Naive thymus-derived CD4-positive, alpha-beta T cell (primary cell): ENCODE results near the gene HAND2. TPM values are rescaled to one million over a fixed set of nuclear protein-coding genes. Genes with fewer than 3 reads are reported as not detected.
A peak's percentile ranks its signal among the peaks of the same experiment; 100 is the strongest.

Source experiments
- ATAC-seq: fragments of 150-1000 bp; cut with Tn5 transposase; 2 replicates; pipeline ENCODE4 v1.10.0; 2021; ENCODE audit warnings: mild to moderate bottlenecking, moderate library complexity
- CTCF ChIA-PET: fragments of 350-600 bp; sonication (Branson Sonifier 250); formaldehyde crosslinking; loops from one replicate; lab custom pipeline; 2021; ENCODE audit warnings: antibody characterized with exemption; lab: Charles Lee
- POLR2A ChIA-PET: fragments of 350-600 bp; sonication (Branson Sonifier 250); formaldehyde crosslinking; loops from one replicate; lab custom pipeline; 2021; ENCODE audit warnings: antibody characterized with exemption, inconsistent platforms; lab: Charles Lee
- DNase-seq, 9 donors: peaks; one replicate each; pipeline versions ENCODE4 v3.0.0 to v3.0.0-alpha.2; 2020 to 2022; ENCODE audit warnings: mixed read lengths in 1 of 9
- H3K27ac ChIP-seq: one replicate; pipeline ENCODE4 v1.7.0; 2013; ENCODE audit warnings: mild to moderate bottlenecking, low read depth, low read length, moderate library complexity
- H3K27me3 ChIP-seq, 2 donors: one replicate each; pipeline ENCODE4 v1.7.0; 2013; ENCODE audit warnings: low read length in 2 of 2, mild to moderate bottlenecking in 2 of 2, moderate library complexity in 2 of 2; ENCODE audit not compliant: control insufficient read depth in 2 of 2, insufficient read depth in 2 of 2
- H3K36me3 ChIP-seq, 3 experiments: 1 replicate in 2 of 3; 2 replicates in 1 of 3; pipeline ENCODE4 v1.7.0; 2013; ENCODE audit warnings: low read length in 3 of 3, mild to moderate bottlenecking in 3 of 3, moderate library complexity in 1 of 3; ENCODE audit not compliant: insufficient read depth in 3 of 3, control insufficient read depth in 2 of 3
- H3K4me1 ChIP-seq, 2 donors: one replicate each; pipeline ENCODE4 v1.7.0; 2013; ENCODE audit warnings: low read length in 2 of 2, mild to moderate bottlenecking in 2 of 2, moderate library complexity in 1 of 2; ENCODE audit not compliant: control insufficient read depth in 2 of 2, insufficient read depth in 2 of 2
- H3K4me3 ChIP-seq: 2 replicates; pipeline ENCODE4 v1.7.0; 2013; ENCODE audit warnings: mild to moderate bottlenecking, low read length
- H3K9me3 ChIP-seq, 3 experiments: 1 replicate in 2 of 3; 2 replicates in 1 of 3; pipeline ENCODE4 v1.7.0; 2013; ENCODE audit warnings: low read length in 3 of 3; ENCODE audit not compliant: control insufficient read depth in 2 of 3
- H3K27ac Mint-ChIP-seq, 9 donors: one replicate each; pipeline ENCODE4 v1.8.0; 2020 to 2022; ENCODE audit warnings: mixed read lengths in 9 of 9, mild to moderate bottlenecking in 8 of 9, moderate library complexity in 5 of 9, inconsistent platforms in 2 of 9
- H3K27me3 Mint-ChIP-seq, 5 donors: one replicate each; pipeline ENCODE4 v1.8.0; 2021 to 2022; ENCODE audit warnings: mixed read lengths in 5 of 5, mild to moderate bottlenecking in 1 of 5
- H3K36me3 Mint-ChIP-seq, 5 donors: one replicate each; pipeline ENCODE4 v1.8.0; 2020 to 2022; ENCODE audit warnings: mixed read lengths in 5 of 5, mild to moderate bottlenecking in 3 of 5, inconsistent platforms in 1 of 5
- H3K4me1 Mint-ChIP-seq, 7 donors: one replicate each; pipeline ENCODE4 v1.8.0; 2020 to 2022; ENCODE audit warnings: mixed read lengths in 7 of 7, mild to moderate bottlenecking in 3 of 7, inconsistent platforms in 1 of 7
- H3K4me3 Mint-ChIP-seq, 10 donors: one replicate each; pipeline ENCODE4 v1.8.0; 2020 to 2022; ENCODE audit warnings: mild to moderate bottlenecking in 10 of 10, mixed read lengths in 10 of 10, moderate library complexity in 6 of 10, inconsistent platforms in 2 of 10
- H3K9me3 Mint-ChIP-seq, 11 donors: one replicate each; pipeline ENCODE4 v1.8.0; 2020 to 2022; ENCODE audit warnings: mixed read lengths in 11 of 11, mild to moderate bottlenecking in 4 of 11, inconsistent platforms in 1 of 11, moderate library complexity in 1 of 11
- intact Hi-C, 2 donors: fragments of 100-400 bp; cut with micrococcal nuclease; formaldehyde crosslinking; loops; one replicate each; pipeline ENCODE4 v1.15.1; 2023
- polyA plus RNA-seq, 2 donors: library from polyadenylated mRNA; unstranded; fragments of 300-500 nt; fragmentation: Illumina TruSeq; gene quantifications; one replicate each; pipeline ENCODE4 v1.2.3, GENCODE V29; 2021
- total RNA-seq, 6 experiments: library from RNA in 5 of 6; stranded (reverse) in 5 of 6; gene quantifications; 1 replicate in 5 of 6; 2 replicates in 1 of 6; pipeline ENCODE4 v1.2.3 and lab custom pipeline; 2021 to 2026

Gene HAND2
- total and polyA plus RNA-seq, 7 experiments from 2014 or later = not detected

DNA sequence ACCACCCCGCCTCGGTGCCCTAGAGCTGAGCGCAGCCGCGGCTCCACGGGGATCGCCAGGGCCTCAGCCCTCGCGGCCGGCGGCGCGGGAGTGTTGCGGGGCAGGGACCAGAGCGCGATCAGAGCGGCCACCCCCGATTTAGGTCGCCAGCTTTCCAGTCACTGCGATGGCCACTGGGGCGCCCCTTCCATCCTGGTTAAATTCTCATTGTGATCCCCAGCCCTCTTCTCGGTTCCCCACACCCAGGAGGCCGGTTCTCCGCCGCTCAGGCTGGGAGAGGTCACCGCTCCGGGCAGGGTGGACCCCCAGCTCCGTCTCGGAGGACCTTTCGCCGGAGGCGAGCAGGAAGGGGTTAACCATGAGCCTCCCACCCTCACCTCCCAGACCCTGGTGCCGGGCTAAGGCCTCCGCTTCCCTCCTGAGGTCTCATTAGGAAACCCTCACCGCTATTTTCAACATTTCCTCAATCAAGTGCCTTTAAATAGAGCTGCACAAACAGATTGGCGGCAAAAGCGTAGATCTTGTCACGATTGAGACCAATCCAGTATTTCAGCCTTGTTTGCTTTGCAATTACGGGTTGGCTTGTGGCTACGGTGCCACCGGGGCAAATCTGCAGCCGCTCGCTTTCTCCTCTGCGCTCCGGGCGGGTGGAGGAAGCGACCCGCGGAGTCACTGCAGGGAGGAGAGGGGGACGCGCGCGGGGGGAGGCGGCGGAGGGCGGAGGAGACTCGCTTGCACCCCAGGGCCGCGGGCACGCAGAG, 8.3 kb upstream of the HAND2 start:
- Mint-ChIP-seq H3K4me1 (peaks cover 6 to 23% (median 10%) of the 10 kb centered on the region in 7 donors), H3K27me3 (peaks cover 78 to 91% (median 80%) of the 10 kb centered on the region in 5 donors), H3K9me3 (peaks cover 0 to 48% (median 10%) of the 10 kb centered on the region in 11 donors), H3K4me3 (peak overlapping the region; percentile 62 to 91 (median 82)), H3K27ac (peak overlapping the region in 1 of 9 donors; percentile 18), H3K36me3 (peaks cover 0 to 12% (median 0%) of the 10 kb centered on the region in 5 donors)
- DNase-seq = no peak
- Histone ChIP-seq H3K36me3 (no peaks in the 10 kb centered on the region), H3K27me3 (peaks cover 19 to 49% of the 10 kb centered on the region in 2 donors), H3K4me1 (peaks cover 0 to 18% of the 10 kb centered on the region in 2 donors), H3K27ac (no peak overlapping the region), H3K9me3 (peaks cover 0 to 2% (median 0%) of the 10 kb centered on the region in 3 experiments), H3K4me3 (peak overlapping the region; percentile 43)
- ChIA-PET CTCF (no interaction called here), POLR2A (interaction anchor here (0.6 kb wide), 1 partner anchor 113 kb away, joined by 3 read pairs; no protein-coding TSS in a partner anchor)
- peak; percentile 48 for ATAC-seq
- intact Hi-C loops = loop anchor here in 1 of 2 donors (1.0 to 10.0 kb wide), 2 partner anchors 8 to 1724 kb away; partner anchors contain the start of genes GALNTL6 and HAND2

GRCh38 chr4:173537613-173538147, 7.7 kb upstream of the HAND2 start:
- Mint-ChIP-seq H3K27me3 (peaks cover 81 to 91% (median 85%) of the 10 kb centered on the region in 5 donors), H3K9me3 (peaks cover 2 to 53% (median 14%) of the 10 kb centered on the region in 11 donors), H3K36me3 (peaks cover 0 to 16% (median 0%) of the 10 kb centered on the region in 5 donors), H3K4me1 (peaks cover 6 to 23% (median 11%) of the 10 kb centered on the region in 7 donors), H3K27ac (no peak overlapping the region), H3K4me3 (peak overlapping the region in 9 of 10 donors; percentile 12 to 91 (median 27))
- no peak overlapping the region for H3K4me3 ChIP-seq
- CTCF ChIA-PET = no interaction called here
- peaks cover 19 to 49% of the 10 kb centered on the region in 2 donors for H3K27me3 ChIP-seq
- intact Hi-C loops = loop anchor here in 1 of 2 donors (1.0 to 10.0 kb wide), 2 partner anchors 7 to 1723 kb away; partner anchors contain the start of genes GALNTL6 and HAND2
- POLR2A ChIA-PET = no interaction called here
- H3K36me3 ChIP-seq = no peaks in the 10 kb centered on the region
- peaks cover 0 to 18% of the 10 kb centered on the region in 2 donors for H3K4me1 ChIP-seq
- DNase-seq (no peak), ATAC-seq (peak; percentile 51)
- no peak overlapping the region for H3K27ac ChIP-seq
- H3K9me3 ChIP-seq = peaks cover 0 to 2% (median 0%) of the 10 kb centered on the region in 3 experiments

DNA sequence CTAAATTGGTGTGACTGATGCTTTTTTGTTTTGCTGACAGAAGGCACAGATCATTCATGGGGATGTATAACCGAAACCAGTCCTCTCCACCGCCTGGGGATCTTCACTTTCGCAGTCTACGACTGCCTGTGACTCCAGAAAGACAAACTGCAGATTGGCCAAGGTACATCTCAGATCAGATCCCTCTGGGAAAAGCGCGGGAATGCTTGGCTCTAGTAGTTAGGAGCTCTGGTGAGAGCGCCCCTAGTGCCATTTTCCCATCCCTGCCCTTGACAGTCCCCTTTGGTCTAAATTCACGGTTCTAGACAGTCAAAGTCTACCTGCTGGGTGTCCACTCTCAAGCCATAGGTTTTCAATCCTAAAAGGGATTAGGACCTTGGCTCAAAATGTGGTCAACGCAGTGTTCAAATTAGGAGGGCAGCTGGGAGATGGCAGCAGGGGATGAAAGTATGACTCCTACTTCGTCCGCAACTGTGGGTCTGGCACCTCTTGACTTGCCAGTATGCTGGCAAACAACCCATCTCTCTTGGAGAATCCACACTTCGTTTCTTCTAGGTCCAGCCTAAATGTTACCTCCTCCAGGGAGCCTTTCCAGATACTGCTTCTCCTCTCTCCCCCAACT, 6.9 kb upstream of the HAND2 start:
- Histone ChIP-seq H3K27ac (no peak overlapping the region), H3K27me3 (peaks cover 19 to 55% of the 10 kb centered on the region in 2 donors), H3K4me3 (no peak overlapping the region), H3K36me3 (no peaks in the 10 kb centered on the region), H3K9me3 (peaks cover 0 to 2% (median 0%) of the 10 kb centered on the region in 3 experiments), H3K4me1 (peaks cover 0 to 18% of the 10 kb centered on the region in 2 donors)
- Mint-ChIP-seq H3K9me3 (peaks cover 2 to 60% (median 18%) of the 10 kb centered on the region in 11 donors), H3K36me3 (peaks cover 0 to 20% (median 3%) of the 10 kb centered on the region in 5 donors), H3K27ac (no peak overlapping the region), H3K27me3 (peaks cover 85 to 93% (median 91%) of the 10 kb centered on the region in 5 donors), H3K4me1 (peaks cover 6 to 23% (median 11%) of the 10 kb centered on the region in 7 donors), H3K4me3 (no peak overlapping the region)
- intact Hi-C loops = loop anchor here in 1 of 2 donors (1.0 to 10.0 kb wide), 2 partner anchors 10 to 1722 kb away; partner anchors contain the start of gene GALNTL6
- no peak for DNase-seq
- ChIA-PET CTCF (no interaction called here), POLR2A (no interaction called here)
- no peak for ATAC-seq

GRCh38 chr4:173535957-173536356, 5.9 kb upstream of the HAND2 start:
- Histone ChIP-seq H3K9me3 (peaks cover 0 to 6% (median 2%) of the 10 kb centered on the region in 3 experiments), H3K27ac (no peak overlapping the region), H3K4me3 (no peak overlapping the region), H3K27me3 (peaks cover 19 to 64% of the 10 kb centered on the region in 2 donors), H3K36me3 (no peaks in the 10 kb centered on the region), H3K4me1 (peaks cover 1 to 18% of the 10 kb centered on the region in 2 donors)
- DNase-seq (no peak), ATAC-seq (no peak)
- POLR2A ChIA-PET = no interaction called here
- H3K4me3 Mint-ChIP-seq = no peak overlapping the region
- peaks cover 85 to 99% (median 91%) of the 10 kb centered on the region in 5 donors for H3K27me3 Mint-ChIP-seq
- H3K9me3 Mint-ChIP-seq = peaks cover 2 to 70% (median 21%) of the 10 kb centered on the region in 11 donors
- H3K27ac Mint-ChIP-seq = no peak overlapping the region
- H3K4me1 Mint-ChIP-seq = peaks cover 6 to 27% (median 15%) of the 10 kb centered on the region in 7 donors
- H3K36me3 Mint-ChIP-seq = peaks cover 0 to 20% (median 3%) of the 10 kb centered on the region in 5 donors
- intact Hi-C loops = loop anchor here in 1 of 2 donors (1.0 to 10.0 kb wide), 2 partner anchors 9 to 1721 kb away; partner anchors contain the start of gene GALNTL6
- CTCF ChIA-PET = no interaction called here

GRCh38 chr4:173535165-173535902, 5.3 kb upstream of the HAND2 start:
- H3K27me3 Mint-ChIP-seq = peaks cover 88 to 100% (median 94%) of the 10 kb centered on the region in 5 donors
- DNase-seq (no peak), ATAC-seq (no peak)
- H3K36me3 ChIP-seq = no peaks in the 10 kb centered on the region
- CTCF ChIA-PET = no interaction called here
- peaks cover 4 to 18% of the 10 kb centered on the region in 2 donors for H3K4me1 ChIP-seq
- intact Hi-C loops = loop anchor here in 1 of 2 donors (10.0 kb wide), 1 partner anchor 1721 kb away; the partner anchor contains the start of gene GALNTL6
- H3K9me3 Mint-ChIP-seq = peaks cover 2 to 76% (median 21%) of the 10 kb centered on the region in 11 donors
- H3K27me3 ChIP-seq = peaks cover 19 to 69% of the 10 kb centered on the region in 2 donors
- H3K36me3 Mint-ChIP-seq = peaks cover 0 to 20% (median 3%) of the 10 kb centered on the region in 5 donors
- no peak overlapping the region for H3K27ac Mint-ChIP-seq
- H3K4me1 Mint-ChIP-seq = peaks cover 6 to 33% (median 20%) of the 10 kb centered on the region in 7 donors
- POLR2A ChIA-PET = no interaction called here
- H3K27ac ChIP-seq = no peak overlapping the region
- H3K4me3 ChIP-seq = no peak overlapping the region
- no peak overlapping the region for H3K4me3 Mint-ChIP-seq
- H3K9me3 ChIP-seq = peaks cover 0 to 6% (median 2%) of the 10 kb centered on the region in 3 experiments
